ENCODE data around the gene PTX4. TPM values are rescaled to one million over a fixed set of nuclear protein-coding genes. Genes with fewer than 3 reads are reported as not detected.

PTX4 gene
- total and polyA plus RNA-seq, 9 of the 15 experiments (the other 6 are each of a cell fraction or from before 2014, with no cell fraction given), result 0.11 TPM; not detected in 8

DNA sequence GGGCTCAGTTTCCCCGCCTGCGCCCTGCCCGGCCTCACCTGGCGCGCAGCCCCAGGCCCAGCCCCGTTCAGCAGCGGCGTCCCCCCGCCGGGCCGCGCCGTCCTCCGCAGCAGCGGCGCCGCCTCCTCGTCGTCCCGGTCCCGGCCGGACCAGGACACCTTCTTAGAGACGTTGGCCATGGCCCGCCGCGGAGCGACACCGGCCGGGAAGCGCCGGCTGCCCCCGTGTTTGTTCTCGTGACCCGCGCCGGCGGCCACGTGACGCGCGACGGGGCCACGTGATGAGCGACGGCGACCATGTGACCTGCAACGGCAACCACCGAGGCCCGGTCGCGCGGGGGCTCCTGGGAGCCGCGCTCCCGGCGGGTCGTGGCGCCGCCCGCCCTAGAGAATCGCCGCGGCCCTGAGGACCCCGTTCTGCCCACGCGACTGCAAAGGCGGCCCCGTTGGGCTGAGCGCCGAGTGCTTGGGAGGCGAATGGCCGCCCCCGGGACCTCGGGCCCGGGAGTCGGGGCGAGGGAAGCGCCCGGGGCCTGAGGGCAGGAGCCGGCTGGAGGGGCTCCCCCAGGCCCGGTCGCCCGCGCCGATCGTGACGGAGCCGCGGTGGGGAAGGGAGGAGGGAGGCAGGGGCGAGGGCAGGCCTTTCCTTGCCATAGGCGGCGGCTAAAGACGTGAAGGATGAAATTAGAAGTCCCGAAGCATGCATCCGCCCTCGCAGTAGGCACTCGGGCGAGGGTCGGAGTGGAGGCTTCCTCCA is 13.8 kb downstream of the PTX4 start, which contains the start of gene CLCN7 (continued):
- TF ChIP-seq, protein P1, sequence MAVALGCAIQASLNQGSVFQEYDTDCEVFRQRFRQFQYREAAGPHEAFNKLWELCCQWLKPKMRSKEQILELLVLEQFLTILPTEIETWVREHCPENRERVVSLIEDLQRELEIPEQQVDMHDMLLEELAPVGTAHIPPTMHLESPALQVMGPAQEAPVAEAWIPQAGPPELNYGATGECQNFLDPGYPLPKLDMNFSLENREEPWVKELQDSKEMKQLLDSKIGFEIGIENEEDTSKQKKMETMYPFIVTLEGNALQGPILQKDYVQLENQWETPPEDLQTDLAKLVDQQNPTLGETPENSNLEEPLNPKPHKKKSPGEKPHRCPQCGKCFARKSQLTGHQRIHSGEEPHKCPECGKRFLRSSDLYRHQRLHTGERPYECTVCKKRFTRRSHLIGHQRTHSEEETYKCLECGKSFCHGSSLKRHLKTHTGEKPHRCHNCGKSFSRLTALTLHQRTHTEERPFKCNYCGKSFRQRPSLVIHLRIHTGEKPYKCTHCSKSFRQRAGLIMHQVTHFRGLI (CRISPR knock-in tag; IDR thresholded peaks at IDR 0.05), result no peak
- no peak for TF ChIP-seq COPS2 (conservative IDR thresholded peaks at IDR 0.05)
- TF ChIP-seq, protein P2, sequence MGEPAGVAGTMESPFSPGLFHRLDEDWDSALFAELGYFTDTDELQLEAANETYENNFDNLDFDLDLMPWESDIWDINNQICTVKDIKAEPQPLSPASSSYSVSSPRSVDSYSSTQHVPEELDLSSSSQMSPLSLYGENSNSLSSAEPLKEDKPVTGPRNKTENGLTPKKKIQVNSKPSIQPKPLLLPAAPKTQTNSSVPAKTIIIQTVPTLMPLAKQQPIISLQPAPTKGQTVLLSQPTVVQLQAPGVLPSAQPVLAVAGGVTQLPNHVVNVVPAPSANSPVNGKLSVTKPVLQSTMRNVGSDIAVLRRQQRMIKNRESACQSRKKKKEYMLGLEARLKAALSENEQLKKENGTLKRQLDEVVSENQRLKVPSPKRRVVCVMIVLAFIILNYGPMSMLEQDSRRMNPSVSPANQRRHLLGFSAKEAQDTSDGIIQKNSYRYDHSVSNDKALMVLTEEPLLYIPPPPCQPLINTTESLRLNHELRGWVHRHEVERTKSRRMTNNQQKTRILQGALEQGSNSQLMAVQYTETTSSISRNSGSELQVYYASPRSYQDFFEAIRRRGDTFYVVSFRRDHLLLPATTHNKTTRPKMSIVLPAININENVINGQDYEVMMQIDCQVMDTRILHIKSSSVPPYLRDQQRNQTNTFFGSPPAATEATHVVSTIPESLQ (CRISPR knock-in tag; IDR thresholded peaks at IDR 0.05), result peak; percentile 99
- no peak for TF ChIP-seq BACH1 (tag; IDR thresholded peaks at IDR 0.05)
- TF ChIP-seq, protein P3, sequence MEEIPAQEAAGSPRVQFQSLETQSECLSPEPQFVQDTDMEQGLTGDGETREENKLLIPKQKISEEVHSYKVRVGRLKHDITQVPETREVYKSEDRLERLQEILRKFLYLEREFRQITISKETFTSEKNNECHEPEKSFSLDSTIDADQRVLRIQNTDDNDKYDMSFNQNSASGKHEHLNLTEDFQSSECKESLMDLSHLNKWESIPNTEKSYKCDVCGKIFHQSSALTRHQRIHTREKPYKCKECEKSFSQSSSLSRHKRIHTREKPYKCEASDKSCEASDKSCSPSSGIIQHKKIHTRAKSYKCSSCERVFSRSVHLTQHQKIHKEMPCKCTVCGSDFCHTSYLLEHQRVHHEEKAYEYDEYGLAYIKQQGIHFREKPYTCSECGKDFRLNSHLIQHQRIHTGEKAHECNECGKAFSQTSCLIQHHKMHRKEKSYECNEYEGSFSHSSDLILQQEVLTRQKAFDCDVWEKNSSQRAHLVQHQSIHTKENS (CRISPR knock-in tag; IDR thresholded peaks at IDR 0.05), result no peak
- TF ChIP-seq MAFK (IDR thresholded peaks at IDR 0.05; ENCODE audit: low read length), result no peak
- TF ChIP-seq ZBED1 (IDR thresholded peaks at IDR 0.05), result no peak
- TF ChIP-seq, protein P4, sequence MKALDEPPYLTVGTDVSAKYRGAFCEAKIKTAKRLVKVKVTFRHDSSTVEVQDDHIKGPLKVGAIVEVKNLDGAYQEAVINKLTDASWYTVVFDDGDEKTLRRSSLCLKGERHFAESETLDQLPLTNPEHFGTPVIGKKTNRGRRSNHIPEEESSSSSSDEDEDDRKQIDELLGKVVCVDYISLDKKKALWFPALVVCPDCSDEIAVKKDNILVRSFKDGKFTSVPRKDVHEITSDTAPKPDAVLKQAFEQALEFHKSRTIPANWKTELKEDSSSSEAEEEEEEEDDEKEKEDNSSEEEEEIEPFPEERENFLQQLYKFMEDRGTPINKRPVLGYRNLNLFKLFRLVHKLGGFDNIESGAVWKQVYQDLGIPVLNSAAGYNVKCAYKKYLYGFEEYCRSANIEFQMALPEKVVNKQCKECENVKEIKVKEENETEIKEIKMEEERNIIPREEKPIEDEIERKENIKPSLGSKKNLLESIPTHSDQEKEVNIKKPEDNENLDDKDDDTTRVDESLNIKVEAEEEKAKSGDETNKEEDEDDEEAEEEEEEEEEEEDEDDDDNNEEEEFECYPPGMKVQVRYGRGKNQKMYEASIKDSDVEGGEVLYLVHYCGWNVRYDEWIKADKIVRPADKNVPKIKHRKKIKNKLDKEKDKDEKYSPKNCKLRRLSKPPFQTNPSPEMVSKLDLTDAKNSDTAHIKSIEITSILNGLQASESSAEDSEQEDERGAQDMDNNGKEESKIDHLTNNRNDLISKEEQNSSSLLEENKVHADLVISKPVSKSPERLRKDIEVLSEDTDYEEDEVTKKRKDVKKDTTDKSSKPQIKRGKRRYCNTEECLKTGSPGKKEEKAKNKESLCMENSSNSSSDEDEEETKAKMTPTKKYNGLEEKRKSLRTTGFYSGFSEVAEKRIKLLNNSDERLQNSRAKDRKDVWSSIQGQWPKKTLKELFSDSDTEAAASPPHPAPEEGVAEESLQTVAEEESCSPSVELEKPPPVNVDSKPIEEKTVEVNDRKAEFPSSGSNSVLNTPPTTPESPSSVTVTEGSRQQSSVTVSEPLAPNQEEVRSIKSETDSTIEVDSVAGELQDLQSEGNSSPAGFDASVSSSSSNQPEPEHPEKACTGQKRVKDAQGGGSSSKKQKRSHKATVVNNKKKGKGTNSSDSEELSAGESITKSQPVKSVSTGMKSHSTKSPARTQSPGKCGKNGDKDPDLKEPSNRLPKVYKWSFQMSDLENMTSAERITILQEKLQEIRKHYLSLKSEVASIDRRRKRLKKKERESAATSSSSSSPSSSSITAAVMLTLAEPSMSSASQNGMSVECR (CRISPR knock-in tag; IDR thresholded peaks at IDR 0.05), result peak; percentile 96
- TF ChIP-seq, protein P5, sequence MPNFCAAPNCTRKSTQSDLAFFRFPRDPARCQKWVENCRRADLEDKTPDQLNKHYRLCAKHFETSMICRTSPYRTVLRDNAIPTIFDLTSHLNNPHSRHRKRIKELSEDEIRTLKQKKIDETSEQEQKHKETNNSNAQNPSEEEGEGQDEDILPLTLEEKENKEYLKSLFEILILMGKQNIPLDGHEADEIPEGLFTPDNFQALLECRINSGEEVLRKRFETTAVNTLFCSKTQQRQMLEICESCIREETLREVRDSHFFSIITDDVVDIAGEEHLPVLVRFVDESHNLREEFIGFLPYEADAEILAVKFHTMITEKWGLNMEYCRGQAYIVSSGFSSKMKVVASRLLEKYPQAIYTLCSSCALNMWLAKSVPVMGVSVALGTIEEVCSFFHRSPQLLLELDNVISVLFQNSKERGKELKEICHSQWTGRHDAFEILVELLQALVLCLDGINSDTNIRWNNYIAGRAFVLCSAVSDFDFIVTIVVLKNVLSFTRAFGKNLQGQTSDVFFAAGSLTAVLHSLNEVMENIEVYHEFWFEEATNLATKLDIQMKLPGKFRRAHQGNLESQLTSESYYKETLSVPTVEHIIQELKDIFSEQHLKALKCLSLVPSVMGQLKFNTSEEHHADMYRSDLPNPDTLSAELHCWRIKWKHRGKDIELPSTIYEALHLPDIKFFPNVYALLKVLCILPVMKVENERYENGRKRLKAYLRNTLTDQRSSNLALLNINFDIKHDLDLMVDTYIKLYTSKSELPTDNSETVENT (CRISPR knock-in tag; IDR thresholded peaks at IDR 0.05), result peak; percentile 89
- TF ChIP-seq BCL6 (CRISPR knock-in tag; IDR thresholded peaks at IDR 0.05), result no peak
- peak; percentile 93; the same call in 1 of the 2 replicates for TF ChIP-seq FOXP1 (CRISPR knock-in tag; IDR thresholded peaks at IDR 0.05)
- TF ChIP-seq RBM25 (IDR thresholded peaks at IDR 0.05; ENCODE audit: low read depth, low read length, severe bottlenecking), result peak; percentile 14
- peak; percentile 81 for TF ChIP-seq GABPB1 (CRISPR knock-in tag; IDR thresholded peaks at IDR 0.05)
- TF ChIP-seq TRIM24 (IDR thresholded peaks at IDR 0.05), result no peak
- TF ChIP-seq PHB (CRISPR knock-in tag; IDR thresholded peaks at IDR 0.05), result no peak
